ENCODE measurements around the gene STARD6.
"Not testable (repeated sequence)": the region's sequence is repeated elsewhere in the genome, so short reads cannot be mapped to it uniquely, and the experiment has no call there.

STARD6 gene

GRCh38 chr18:54357660-54358494 is at the start of gene STARD6, which contains the start of gene C18orf54:
STARD6 (minus strand) TSS chr18:54357858; CDS start chr18:54354573, 3,285 bp downstream.
C18orf54 (plus strand) TSS chr18:54357906; CDS start chr18:54360573, 2,667 bp downstream.
- peak; percentile 70 for DNase-seq (ENCODE audit: low read depth, low spot score)

GRCh38 chr18:54405290-54405689 is 47.6 kb upstream of the STARD6 start:
- no peak for DNase-seq (ENCODE audit: low read depth, low spot score)

DNA sequence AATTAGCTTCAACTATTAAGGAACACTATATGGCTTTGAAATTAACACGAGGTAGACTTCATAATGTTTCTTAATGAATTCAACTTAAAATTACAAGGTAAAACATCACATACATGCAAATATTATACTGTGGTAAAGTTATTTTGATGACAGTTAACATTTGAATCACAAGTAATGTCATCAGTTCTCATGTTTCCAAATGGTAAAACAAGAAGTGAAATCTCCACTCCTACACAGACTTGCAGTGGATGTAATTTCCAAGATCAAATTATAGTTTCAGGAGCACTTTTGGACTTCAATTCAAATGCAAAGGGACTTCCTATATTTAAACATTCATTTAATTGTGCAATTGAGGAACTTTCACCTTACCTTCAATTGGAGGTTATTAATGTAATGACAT is 39.1 kb upstream of the STARD6 start:
- DNase-seq (ENCODE audit: low read depth, low spot score) = no peak

DNA sequence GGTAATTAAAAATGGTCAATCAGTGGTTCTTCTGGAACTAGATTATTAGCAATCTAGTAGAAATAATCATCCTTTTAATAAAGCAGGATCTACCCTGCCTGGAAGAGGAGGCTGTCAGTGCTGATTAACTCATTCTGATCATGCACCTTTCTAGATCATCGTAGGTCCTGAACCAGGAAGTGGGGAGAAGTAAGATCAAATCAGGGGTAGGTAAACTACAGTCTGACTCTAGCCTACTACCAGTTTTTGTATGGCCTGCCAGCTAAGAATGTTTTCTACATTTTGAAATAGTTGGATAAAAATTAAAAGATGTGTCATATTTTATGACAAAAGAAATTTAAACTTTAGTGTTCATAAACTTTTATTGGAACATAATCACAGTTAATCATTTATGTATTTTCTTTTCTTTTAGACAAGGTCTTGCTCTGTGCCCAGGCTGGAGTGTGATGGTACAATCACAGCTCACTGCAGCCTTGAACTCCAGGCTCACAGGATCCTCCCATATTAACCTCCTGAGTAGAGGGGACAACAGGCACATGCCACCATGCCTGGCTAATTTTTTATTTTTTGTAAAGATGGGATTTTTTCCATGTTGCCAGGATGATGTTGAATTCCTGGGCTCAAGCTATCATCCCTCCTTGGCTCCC is 36.1 kb upstream of the STARD6 start:
- DNase-seq (ENCODE audit: low read depth, low spot score) = no peak

- peak; percentile 40 for DNase-seq (ENCODE audit: low read depth, low spot score)
These were observed 34.9 kb upstream of the STARD6 start for GRCh38 chr18:54392543-54393023.

- DNase-seq (ENCODE audit: low read depth, low spot score) = no peak
These were observed 33.2 kb upstream of the STARD6 start for GRCh38 chr18:54390838-54391237.

DNA sequence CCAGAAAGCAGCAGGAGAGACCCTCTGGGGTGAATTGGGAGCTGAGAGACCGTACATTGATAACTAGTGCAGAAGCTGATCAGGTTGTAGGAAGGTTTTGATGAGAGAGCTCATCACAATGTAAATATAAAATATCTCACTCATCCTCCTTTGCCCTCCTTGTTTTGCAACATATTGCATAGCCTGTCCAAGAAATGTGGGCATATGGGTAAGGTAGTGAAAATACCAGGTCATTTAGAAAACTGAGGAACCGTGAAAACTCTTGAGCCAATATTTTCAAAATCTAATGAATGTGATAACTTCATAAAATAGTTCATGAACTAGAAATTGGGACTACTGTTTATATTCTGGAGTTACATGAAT is 31.5 kb upstream of the STARD6 start:
- DNase-seq (ENCODE audit: low read depth, low spot score) = no peak

DNA sequence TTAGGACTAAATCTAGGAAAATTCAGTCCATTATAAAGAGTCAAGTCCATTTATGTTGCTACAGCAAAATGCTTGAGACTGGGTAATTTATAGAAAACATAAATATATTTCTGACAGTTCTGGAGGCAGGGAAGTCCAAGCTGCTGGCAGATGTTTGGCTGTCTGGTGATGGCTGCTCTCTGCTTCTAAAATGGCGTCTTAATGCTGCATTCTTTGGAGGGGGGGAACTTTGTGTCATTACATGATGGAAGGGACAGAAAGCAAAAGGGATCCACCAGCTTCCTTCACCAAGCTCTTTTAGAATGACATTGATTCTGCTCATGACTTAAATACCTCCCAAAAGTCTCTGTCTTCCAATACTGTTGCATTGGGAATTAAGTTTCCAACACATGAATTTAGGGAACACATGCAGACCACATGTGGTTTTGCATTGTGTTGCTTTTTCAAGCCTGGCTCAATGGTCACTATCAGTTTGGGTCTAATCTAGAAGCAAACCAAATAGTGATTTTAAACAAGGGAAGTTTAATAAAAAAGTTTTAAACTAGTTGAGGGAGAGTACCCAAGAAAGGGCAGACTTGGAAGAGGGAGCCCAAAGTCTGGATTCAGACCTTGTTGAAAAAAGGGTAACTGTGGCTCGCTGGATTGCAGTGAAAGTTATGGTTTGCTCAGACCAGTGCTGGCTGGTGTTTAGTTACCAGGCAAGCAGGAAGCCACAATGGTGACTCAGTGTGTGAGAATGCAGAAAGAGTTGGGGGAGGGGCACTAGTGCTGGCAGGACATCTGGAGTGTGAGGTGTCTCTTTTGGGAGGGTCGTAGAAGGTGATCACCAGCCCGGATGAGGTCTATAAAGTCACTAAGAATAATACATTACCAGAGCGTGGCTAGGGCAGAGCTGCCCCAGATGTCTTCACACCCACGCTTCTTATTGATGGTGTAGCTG is 30.8 kb upstream of the STARD6 start:
- peak; percentile 33 for DNase-seq (ENCODE audit: low read depth, low spot score)

DNA sequence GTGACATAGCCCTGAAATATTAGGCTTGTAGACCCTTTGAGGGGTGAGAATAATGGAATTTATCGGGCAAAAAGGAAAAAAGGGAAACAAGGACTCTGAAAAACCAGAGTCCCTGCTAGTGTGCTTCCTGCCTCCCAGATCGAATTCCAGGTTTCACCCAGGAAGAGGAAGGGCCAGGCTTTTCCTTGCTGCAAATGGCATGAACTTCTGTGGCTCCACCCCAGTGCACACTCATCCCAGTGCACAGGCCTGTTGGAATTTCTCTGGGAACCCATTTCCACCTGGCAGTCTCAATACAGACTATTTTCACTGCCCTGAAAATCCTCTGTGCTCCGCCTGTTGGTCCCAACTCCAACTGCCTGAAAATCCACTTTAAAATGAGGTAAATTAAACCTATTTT is 30.0 kb upstream of the STARD6 start:
- no peak for DNase-seq (ENCODE audit: low read depth, low spot score)

DNA sequence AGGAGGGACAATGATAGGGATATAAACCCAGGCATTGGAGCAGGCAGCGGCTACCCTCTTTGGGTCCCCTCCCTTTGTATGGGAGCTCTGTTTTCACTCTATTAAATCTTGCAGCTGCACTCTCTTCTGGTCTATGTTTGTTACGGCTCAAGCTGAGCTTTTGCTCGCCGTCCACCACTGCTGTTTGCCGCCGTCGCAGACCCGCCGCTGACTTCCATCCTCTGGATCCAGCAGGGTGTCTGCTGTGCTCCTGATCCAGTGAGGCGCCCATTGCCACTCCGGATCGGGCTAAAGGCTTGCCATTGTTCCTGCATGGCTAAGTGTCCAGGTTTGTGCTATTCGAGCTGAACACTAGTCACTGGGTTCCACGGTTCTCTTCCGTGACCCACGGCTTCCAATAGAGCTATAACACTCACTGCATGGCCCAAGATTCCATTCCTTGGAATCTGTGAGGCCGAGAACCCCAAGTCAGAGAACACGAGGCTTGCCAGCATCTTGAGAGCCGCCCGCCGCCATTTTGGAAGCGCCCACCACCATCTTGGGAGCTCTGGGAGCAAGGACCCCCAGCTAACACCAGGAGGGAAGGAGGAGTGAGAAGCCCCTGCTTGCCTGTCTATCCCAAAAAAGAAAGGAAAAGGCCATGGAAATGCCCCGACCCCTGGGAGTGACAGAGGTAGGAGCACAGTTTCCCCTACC is 29.3 kb upstream of the STARD6 start:
- DNase-seq (ENCODE audit: low read depth, low spot score) = not testable (repeated sequence)

- DNase-seq (ENCODE audit: low read depth, low spot score) = no peak
These were observed 28.4 kb upstream of the STARD6 start for GRCh38 chr18:54386043-54386442.

- no peak for DNase-seq (ENCODE audit: low read depth, low spot score)
These were observed 25.1 kb upstream of the STARD6 start for GRCh38 chr18:54382733-54383252.

- DNase-seq (ENCODE audit: low read depth, low spot score) = no peak
These were observed 24.4 kb upstream of the STARD6 start for GRCh38 chr18:54382076-54382475.

GRCh38 chr18:54381640-54382039 is 24.0 kb upstream of the STARD6 start:
- DNase-seq (ENCODE audit: low read depth, low spot score) = no peak

GRCh38 chr18:54378057-54378456 is 20.4 kb upstream of the STARD6 start:
- DNase-seq (ENCODE audit: low read depth, low spot score) = no peak

DNA sequence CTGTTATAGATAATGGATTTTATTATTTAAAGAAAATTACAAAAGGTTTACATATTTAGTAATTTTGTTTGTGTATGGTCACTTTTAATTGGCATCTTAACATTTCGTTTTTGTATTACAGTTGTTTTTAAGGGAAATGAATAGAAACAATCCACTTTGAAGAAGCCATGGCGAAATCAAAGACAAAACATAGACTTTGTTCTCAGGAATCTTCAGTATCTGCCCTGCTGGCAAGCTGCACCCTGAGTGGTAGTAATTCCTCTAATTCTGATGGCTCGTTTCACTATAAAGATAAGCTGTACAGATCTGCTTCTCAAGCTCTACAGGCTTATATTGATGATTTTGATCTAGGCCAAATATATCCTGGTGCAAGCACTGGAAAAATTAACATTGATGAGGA is 2.7 kb upstream of the STARD6 start:
- no peak for DNase-seq (ENCODE audit: low read depth, low spot score)

DNA sequence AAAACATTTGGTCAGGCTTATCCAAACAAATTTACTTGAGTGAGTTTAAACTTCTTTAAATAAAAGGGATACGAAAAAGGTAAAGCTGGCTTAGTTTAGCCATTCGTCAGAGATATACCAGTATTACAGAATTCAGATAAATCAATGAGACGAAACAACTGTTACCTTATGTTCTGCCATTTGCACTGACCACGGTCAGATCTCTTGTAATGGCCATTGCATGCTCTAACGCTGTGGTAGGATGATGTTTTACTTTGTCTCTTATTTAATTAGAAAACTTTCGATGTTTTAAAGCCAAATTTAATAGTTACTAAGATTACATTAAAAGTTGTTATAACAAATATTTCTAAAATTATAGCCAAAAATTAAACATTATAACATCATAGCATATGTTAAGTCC is 1.6 kb upstream of the STARD6 start:
- no peak for DNase-seq (ENCODE audit: low read depth, low spot score)

- DNase-seq (ENCODE audit: low read depth, low spot score) = no peak
These were observed 910 bp upstream of the STARD6 start for GRCh38 chr18:54358495-54359040.

DNA sequence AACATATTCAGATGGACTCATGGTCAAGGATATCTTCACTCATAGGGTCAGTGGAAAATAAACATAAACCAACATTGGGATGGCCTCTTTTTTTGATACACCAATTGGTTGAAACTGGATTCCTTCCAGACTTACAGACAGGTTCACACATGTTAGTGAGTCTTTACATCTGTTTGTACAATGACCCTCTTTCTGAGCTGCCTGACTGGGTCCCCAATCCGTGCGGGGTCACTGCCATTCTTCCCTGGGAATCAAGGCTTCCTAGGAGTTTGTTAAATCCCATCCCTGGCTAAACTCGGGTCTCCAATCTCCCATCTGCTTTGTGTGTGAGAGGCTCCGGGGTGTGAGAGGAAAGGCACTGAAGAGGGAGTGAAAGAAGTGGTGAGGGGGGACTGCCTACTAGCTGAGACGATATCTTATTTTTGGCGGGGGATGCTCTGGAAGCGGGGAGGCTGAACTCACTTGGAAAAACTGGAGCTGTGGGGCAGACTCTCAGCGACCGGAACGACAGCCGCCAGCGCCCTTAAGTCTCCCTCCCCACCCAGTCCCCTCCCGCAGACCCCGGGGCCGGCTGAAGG is 487 bp downstream of the STARD6 start:
- DNase-seq (ENCODE audit: low read depth, low spot score) = no peak

DNA sequence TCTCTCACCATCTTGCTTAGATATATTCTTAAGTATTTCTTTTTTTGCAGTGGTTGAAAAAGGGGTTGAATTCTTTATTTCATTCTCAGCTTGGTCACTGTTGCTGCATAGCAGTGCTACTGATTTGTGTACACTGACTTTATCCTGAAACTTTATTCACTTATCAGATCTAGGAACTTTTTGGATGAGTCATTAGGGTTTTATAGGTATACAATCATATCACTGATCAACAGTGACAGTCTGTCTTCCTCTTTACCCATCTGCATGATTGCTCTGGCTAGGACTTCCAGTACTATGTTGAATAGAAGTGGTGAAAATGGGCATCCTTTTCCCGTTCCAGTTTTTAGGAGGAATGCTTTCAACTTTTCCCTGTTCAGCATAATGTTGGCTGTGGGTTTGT is 6.5 kb downstream of the STARD6 start:
- DNase-seq (ENCODE audit: low read depth, low spot score) = no peak
